NOMO-1 treated with dmso at 0.1 percent for 144 hours (cell line): ENCODE results near the gene GTPBP10.

Experiments used
- DNase-seq: peaks from one replicate; lab custom pipeline; 2025; ENCODE audit not compliant: unreplicated experiment; lab: John Stamatoyannopoulos, UW

The GTPBP10 gene

GRCh38 chr7:90351987-90352386, 5.5 kb downstream of the GTPBP10 start:
- no peak for DNase-seq

DNA sequence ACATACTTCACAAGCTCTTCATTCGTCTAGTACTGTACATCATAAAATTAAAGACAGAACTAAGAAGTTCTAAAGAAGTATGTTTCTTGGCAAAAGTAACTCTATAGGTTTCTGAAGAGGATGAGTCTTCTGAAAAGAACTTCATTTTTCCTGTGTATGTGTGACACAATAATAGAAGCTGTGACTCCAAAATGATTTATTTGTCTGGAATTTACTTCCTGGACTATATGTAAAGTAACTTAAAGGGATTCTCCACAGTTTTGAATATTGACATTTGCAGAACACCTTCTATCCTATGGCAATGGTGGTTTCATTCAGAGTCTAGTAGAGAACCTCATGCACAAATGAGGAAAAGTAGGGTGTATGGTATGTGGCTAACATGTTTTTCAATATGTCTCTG, 36.9 kb downstream of the GTPBP10 start:
- DNase-seq = no peak

- no peak for DNase-seq
Observed at GRCh38 chr7:90383861-90384260, 37.3 kb downstream of the GTPBP10 start.

- no peak for DNase-seq
Observed at GRCh38 chr7:90384433-90384832, 37.9 kb downstream of the GTPBP10 start.

GRCh38 chr7:90387470-90388240, 41.1 kb downstream of the GTPBP10 start:
- no peak for DNase-seq

- DNase-seq = no peak
Observed at GRCh38 chr7:90390926-90391325, 44.4 kb downstream of the GTPBP10 start.

GRCh38 chr7:90391488-90391887, 45.0 kb downstream of the GTPBP10 start:
- DNase-seq = no peak

DNA sequence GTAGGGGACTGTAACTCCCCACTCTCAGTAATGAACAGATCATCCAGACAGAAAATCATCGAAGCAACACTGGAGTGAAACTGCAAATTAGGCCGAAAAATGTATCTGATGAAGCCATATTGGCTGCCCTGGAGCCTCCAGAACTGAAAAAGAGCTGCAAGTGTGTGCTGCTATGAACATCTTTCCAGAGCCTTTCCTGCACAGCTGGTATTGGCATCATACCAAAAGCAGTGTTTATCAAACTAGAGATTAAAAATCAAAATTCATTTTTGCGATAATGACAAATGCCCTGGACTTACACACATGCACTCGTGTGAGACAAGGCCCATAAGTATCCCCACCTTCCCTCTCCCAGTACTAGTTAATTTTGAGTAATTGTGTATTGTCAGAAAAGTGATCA, 49.9 kb downstream of the GTPBP10 start:
- DNase-seq = no peak

DNA sequence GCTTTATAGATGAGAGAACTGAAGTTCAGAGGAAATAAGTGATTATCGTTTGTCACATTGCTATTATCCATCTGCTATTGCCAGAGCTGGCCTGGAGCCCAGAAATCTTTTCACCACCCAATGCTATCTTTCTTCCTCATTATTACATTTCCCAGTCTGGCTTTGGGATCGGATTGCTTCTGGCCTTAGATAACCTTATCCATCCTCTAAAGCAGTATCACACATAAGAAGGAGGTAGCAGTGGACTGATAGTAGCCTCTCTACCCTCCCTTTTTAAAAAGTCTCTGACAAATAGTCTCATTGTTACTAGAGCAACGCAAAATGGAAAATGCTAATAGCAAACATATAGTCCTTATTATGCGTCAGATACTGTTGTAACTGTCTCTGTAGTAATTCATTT, 55.5 kb downstream of the GTPBP10 start:
- DNase-seq = no peak

DNA sequence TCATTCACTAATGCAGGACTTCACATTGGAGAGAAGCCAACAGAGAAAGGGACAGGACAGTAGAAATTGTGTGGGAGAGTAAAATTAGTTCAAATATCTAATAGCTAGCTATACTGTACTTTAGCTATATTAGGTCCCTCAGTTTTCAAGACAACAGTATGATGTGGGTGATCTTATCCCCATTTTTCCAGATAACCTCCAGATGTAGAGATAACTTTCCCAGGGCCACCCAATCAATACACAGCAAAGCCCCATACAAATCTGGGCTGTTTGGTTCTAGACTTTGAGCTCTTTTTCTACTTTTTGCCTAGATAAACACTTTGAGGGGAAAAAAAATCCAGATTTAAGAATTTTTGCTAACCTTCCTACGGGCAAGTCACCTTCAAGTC, 56.3 kb downstream of the GTPBP10 start:
- no peak for DNase-seq

- DNase-seq = peak; percentile 100
Observed at GRCh38 chr7:90403174-90404113, 56.9 kb downstream of the GTPBP10 start, which contains the start of gene CLDN12. CLDN12 (plus strand) TSS chr7:90403461; CDS start chr7:90412677, 9,216 bp downstream.

DNA sequence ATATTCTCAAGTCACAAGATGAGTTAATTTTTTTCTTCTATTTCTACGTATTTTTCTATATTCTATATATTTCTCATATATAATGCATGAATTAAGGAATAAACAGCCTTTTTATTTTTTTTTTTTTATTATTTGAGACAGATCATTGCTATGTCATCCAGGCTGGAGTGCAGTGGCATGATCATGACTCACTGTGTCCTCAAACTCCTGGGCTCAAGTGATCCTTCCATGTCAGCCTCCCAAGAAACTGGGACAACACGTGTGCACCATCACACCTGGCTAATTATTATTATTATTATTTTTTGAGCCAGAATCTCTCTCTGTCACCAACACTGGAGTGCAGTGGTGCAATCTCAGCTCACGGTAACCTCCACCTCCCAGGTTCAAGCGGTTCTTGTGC, 58.3 kb downstream of the GTPBP10 start:
- DNase-seq = no peak

DNA sequence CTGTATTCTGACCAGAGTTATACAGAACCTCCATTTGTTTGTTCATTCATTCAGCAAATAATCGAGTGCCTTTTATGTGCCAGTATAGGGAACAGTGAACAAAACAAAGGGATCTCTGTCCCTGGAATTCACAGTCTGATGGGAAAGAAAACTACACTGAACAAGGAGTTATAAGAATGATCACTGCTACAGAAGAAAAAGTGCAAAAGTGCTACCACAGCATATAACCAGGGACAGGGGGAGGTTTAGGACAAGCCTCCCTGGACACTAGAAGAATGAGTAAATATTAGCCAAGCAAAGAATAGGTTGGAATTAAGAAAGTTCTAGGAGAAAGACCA, 60.9 kb downstream of the GTPBP10 start:
- DNase-seq = no peak

GRCh38 chr7:90408142-90408541, 61.6 kb downstream of the GTPBP10 start:
- DNase-seq = no peak

- no peak for DNase-seq
Observed at GRCh38 chr7:90409667-90410066, 63.2 kb downstream of the GTPBP10 start.

DNA sequence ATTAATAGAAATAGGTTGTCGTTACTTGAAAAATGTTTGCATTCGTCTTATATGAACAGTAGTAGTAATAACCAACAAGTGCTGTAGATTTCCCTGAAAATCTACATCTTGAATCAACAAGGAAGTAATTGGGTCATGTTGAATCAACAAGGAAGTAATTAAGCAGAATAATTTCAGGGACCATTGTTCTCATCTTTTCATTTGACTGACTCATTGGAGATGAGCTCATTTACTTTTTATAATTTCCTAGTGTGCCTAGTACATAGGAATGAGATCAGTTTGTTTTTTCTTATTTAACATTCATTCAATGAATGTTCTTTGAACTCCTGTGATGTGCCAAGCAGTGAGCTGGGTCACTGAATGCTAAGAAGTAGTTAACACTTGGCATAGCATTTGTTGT, 65.0 kb downstream of the GTPBP10 start:
- no peak for DNase-seq

DNA sequence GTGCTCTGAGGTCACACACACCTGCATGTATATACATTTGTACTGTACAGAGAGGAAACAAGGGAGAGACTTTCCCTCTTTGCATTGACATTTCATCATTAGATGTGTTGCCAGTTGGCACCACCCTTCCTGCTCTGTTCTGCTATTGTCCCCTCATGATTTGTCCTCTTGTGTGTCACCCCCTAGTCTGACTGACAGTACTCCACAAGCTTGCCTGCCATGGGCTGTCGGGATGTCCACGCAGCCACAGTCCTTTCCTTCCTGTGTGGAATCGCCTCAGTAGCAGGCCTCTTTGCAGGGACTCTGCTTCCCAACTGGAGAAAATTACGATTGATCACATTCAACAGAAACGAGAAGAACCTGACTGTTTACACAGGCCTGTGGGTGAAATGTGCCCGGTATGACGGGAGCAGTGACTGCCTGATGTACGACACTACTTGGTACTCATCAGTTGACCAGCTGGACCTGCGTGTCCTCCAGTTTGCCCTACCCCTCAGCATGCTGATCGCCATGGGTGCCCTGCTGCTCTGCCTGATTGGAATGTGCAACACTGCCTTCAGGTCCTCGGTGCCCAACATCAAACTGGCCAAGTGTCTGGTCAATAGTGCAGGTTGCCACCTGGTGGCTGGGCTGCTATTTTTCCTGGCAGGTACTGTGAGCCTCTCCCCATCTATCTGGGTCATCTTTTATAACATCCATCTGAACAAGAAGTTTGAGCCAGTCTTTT, 66.1 kb downstream of the GTPBP10 start:
- DNase-seq = no peak

DNA sequence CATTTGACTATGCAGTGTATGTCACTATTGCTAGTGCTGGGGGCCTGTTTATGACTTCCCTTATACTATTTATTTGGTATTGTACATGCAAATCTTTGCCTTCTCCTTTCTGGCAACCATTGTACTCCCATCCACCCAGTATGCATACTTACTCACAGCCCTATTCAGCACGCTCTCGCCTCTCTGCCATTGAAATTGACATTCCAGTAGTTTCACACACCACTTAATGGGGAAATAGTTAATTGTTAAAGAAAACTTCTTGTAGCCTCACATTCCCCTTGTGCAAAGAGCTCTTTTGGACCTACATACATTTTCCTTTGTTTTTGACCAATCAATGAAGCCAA, 66.6 kb downstream of the GTPBP10 start:
- DNase-seq = no peak

DNA sequence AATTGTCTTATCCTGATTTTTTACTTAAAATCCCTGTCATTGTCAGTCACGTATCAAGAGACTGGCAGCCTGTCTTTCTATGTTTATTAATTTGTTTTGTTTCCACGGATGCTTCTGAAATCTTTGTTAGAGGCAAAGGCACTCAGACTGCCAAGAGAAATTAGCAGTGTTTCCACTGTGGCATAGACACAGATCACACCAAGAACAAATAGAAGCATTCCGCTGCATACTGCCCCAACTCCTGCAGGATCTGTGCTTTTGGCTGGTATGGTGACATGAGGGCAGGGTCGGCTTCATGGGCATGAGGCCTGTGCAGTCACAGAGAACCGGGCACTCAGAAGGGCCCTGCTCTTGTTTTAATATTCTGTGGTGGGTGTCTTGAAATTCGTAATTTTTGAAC, 75.1 kb downstream of the GTPBP10 start:
- no peak for DNase-seq

DNA sequence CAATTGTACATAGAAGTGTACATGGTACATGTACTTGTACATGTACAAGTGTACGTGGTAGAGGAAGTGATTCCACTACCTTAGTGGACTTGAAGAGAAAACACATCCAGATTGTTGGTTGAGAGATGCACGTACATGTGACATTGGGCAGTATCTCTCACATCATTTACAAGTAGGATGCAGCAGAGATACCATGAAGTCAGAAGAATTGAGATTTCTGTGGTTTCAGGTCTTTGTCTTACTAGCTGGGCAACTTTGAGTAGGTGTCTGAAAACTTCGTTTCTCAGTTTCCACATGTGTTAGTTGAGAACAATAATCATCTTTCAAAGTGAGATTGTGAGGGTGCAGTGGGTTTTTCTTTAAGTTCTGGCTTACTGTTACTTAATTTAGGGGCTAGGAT, 78.2 kb downstream of the GTPBP10 start:
- DNase-seq = no peak

DNA sequence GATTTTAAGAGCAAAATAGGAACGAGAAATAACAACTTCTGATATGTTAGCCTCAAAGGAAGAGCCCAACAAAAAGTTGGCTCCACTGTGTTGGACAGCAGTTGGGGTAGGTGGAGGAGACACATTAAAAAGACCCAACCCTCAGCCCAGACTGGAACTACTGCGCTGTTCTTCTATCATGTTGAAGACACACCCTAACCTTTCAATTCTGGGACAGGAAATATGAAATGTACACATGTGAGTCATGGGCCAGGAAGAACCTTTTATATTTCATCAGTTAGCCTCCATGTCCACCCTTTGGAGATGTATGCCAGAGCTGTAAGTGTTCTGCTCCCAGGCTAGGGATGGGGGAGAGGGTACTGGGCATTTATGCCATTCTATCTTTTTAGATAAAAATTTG, 78.9 kb downstream of the GTPBP10 start:
- no peak for DNase-seq
